Neural cell (in vitro differentiated cells): Measurements from ENCODE around the gene SPCS3. TPM values are rescaled to one million over a fixed set of nuclear protein-coding genes. Genes with fewer than 3 reads are reported as not detected.
"Not testable (repeated sequence)": the region's sequence is repeated elsewhere in the genome, so short reads cannot be mapped to it uniquely, and the experiment has no call there.

ENCODE experiments used
- H2AFZ ChIP-seq: fragments of 200-600, 300-800 bp; sonication (generic), shearing (Covaris generic); 2 replicates; pipeline ENCODE4 v1.6.0; 2014; ENCODE audit warnings: low read depth, mild to moderate bottlenecking, antibody characterized with exemption, low read length, moderate library complexity
- H3F3A ChIP-seq: fragments of 200-600 bp; shearing (Covaris generic); 2 replicates; pipeline ENCODE4 v1.6.1; 2016; ENCODE audit warnings: mild to moderate bottlenecking, moderate library complexity, mixed read lengths, antibody characterized with exemption, low read length; ENCODE audit not compliant: insufficient read depth, poor library complexity, severe bottlenecking
- H3K27ac ChIP-seq: fragments of 200-600, 300-800 bp; sonication (generic), shearing (Covaris generic); 2 replicates; pipeline ENCODE4 v1.5.1; 2014; ENCODE audit warnings: mild to moderate bottlenecking, low read length, moderate library complexity
- H3K27me3 ChIP-seq: fragments of 300-800, 200-600 bp; sonication (generic), shearing (Covaris generic); 2 replicates; pipeline ENCODE4 v1.6.0; 2014; ENCODE audit warnings: mild to moderate bottlenecking, low read depth, low read length, moderate library complexity; ENCODE audit not compliant: insufficient read depth
- H3K36me3 ChIP-seq: fragments of 300-800, 200-600 bp; sonication (generic), shearing (Covaris generic); 2 replicates; pipeline ENCODE4 v1.5.1; 2014; ENCODE audit warnings: mild to moderate bottlenecking, antibody characterized with exemption, low read length, moderate library complexity; ENCODE audit not compliant: insufficient read depth
- H3K4me2 ChIP-seq: fragments of 300-800, 200-600 bp; sonication (generic), shearing (Covaris generic); 2 replicates; pipeline ENCODE4 v1.6.0; 2014; ENCODE audit warnings: mild to moderate bottlenecking, low read length
- H3K4me3 ChIP-seq: fragments of 300-800, 200-600 bp; sonication (generic), shearing (Covaris generic); 2 replicates; pipeline ENCODE4 v1.5.1; 2014; ENCODE audit warnings: mild to moderate bottlenecking, low read length, moderate library complexity
- H3K79me2 ChIP-seq: fragments of 200-600 bp; shearing (Covaris generic); replicated peaks from 2 replicates; pipeline ENCODE4 v1.6.0; 2014; ENCODE audit warnings: mild to moderate bottlenecking, low read length, moderate library complexity; ENCODE audit not compliant: insufficient read depth
- H3K9ac ChIP-seq: fragments of 300-800, 200-600 bp; sonication (generic), shearing (Covaris generic); 2 replicates; pipeline ENCODE4 v1.6.1; 2016; ENCODE audit warnings: mild to moderate bottlenecking, low read length, mixed read lengths
- H3K9me2 ChIP-seq: fragments of 200-600 bp; shearing (Covaris generic); 2 replicates; pipeline ENCODE4 v1.6.1; 2016; ENCODE audit warnings: mild to moderate bottlenecking, low read length, mixed read lengths; ENCODE audit not compliant: insufficient read depth
- H3K9me3 ChIP-seq: fragments of 200-600, 300-800 bp; sonication (generic), shearing (Covaris generic); 2 replicates; pipeline ENCODE4 v1.6.1; 2016; ENCODE audit warnings: mild to moderate bottlenecking, mixed run types, low read length, moderate library complexity, mixed read lengths
- H4K20me1 ChIP-seq: fragments of 200-600 bp; shearing (Covaris generic); 2 replicates; pipeline ENCODE4 v1.6.1; 2016; ENCODE audit warnings: mild to moderate bottlenecking, mixed run types; ENCODE audit not compliant: insufficient read depth
- CTCF ChIP-seq: fragments of 450-650 bp; IDR thresholded peaks from 2 replicates; pipeline ENCODE4 v1.5.1; 2014; ENCODE audit warnings: antibody characterized with exemption, mild to moderate bottlenecking, moderate library complexity; ENCODE audit not compliant: poor library complexity, severe bottlenecking
- EP300 ChIP-seq: fragments of 450-650 bp; conservative IDR thresholded peaks from 2 replicates; pipeline ENCODE4 v1.6.1; 2014; ENCODE audit warnings: antibody characterized with exemption, mild to moderate bottlenecking, moderate library complexity; ENCODE audit not compliant: poor library complexity, severe bottlenecking
- EZH2 ChIP-seq: fragments of 200-600, 300-800 bp; shearing (Covaris generic), sonication (generic); IDR thresholded peaks from 2 replicates; pipeline ENCODE4 v1.6.1; 2014; ENCODE audit warnings: antibody characterized with exemption, low read length, borderline replicate concordance, mild to moderate bottlenecking; ENCODE audit not compliant: insufficient read depth, poor library complexity, severe bottlenecking
- MXI1 ChIP-seq: fragments of 450-650 bp; conservative IDR thresholded peaks from 2 replicates; pipeline ENCODE4 v1.6.1; 2014; ENCODE audit warnings: antibody characterized with exemption, mild to moderate bottlenecking; ENCODE audit not compliant: poor library complexity, severe bottlenecking
- POLR2AphosphoS5 ChIP-seq: IDR thresholded peaks from 2 replicates; pipeline ENCODE4 v1.6.1; 2012
- RAD21 ChIP-seq: fragments of 450-650 bp; conservative IDR thresholded peaks from 2 replicates; pipeline ENCODE4 v1.6.1; 2014; ENCODE audit warnings: antibody characterized with exemption, mild to moderate bottlenecking, moderate library complexity
- REST ChIP-seq: IDR thresholded peaks from 2 replicates; pipeline ENCODE4 v1.6.1; 2012; ENCODE audit warnings: borderline replicate concordance
- SMC3 ChIP-seq: fragments of 450-650 bp; conservative IDR thresholded peaks from 2 replicates; pipeline ENCODE4 v1.6.1; 2014; ENCODE audit warnings: antibody characterized with exemption, mild to moderate bottlenecking, moderate library complexity; ENCODE audit not compliant: poor library complexity
- TAF1 ChIP-seq: IDR thresholded peaks from 2 replicates; pipeline ENCODE4 v1.6.1; 2012; ENCODE audit warnings: low read depth
- polyA plus RNA-seq: library from polyadenylated mRNA; depleted of rRNA; stranded (reverse); fragments of >200 nt; gene quantifications from 2 replicates; pipeline ENCODE4 v1.2.3, GENCODE V29; 2014

The SPCS3 gene
- polyA plus RNA-seq, 1 donor from 2014 or later: 104 TPM

GRCh38 chr4:176276710-176277109 lies 43.1 kb upstream of the SPCS3 start:
- H3K4me3 ChIP-seq: no peak overlapping the region
- H4K20me1 ChIP-seq: no peaks in the 10 kb centered on the region
- no peaks in the 10 kb centered on the region for H3F3A ChIP-seq
- H3K4me2 ChIP-seq: no peak overlapping the region
- no peaks in the 10 kb centered on the region for H3K36me3 ChIP-seq
- TF ChIP-seq MXI1 (no peak), RAD21 (no peak), SMC3 (no peak), CTCF (no peak), REST (no peak), TAF1 (no peak), EP300 (no peak), POLR2AphosphoS5 (no peak), EZH2 (no peak)
- no peak overlapping the region for H2AFZ ChIP-seq
- no peak overlapping the region for H3K27ac ChIP-seq
- no peaks in the 10 kb centered on the region for H3K9me2 ChIP-seq
- no peaks in the 10 kb centered on the region for H3K27me3 ChIP-seq
- H3K9me3 ChIP-seq: no peaks in the 10 kb centered on the region
- H3K79me2 ChIP-seq: no peaks in the 10 kb centered on the region
- no peak overlapping the region for H3K9ac ChIP-seq

GRCh38 chr4:176277162-176277904 lies 42.4 kb upstream of the SPCS3 start:
- H3K4me2 ChIP-seq: no peak overlapping the region
- TF ChIP-seq CTCF: no peak
- TF ChIP-seq MXI1: no peak
- TF ChIP-seq POLR2AphosphoS5: no peak
- TF ChIP-seq TAF1: no peak
- peak; percentile 26 for TF ChIP-seq RAD21
- TF ChIP-seq REST: no peak
- TF ChIP-seq SMC3: peak; percentile 32
- no peak for TF ChIP-seq EP300
- no peak for TF ChIP-seq EZH2
- H3K27ac ChIP-seq: no peak overlapping the region
- no peaks in the 10 kb centered on the region for H4K20me1 ChIP-seq
- no peak overlapping the region for H2AFZ ChIP-seq
- no peaks in the 10 kb centered on the region for H3K9me2 ChIP-seq
- no peaks in the 10 kb centered on the region for H3K27me3 ChIP-seq
- H3K4me3 ChIP-seq: no peak overlapping the region
- no peaks in the 10 kb centered on the region for H3K9me3 ChIP-seq
- no peak overlapping the region for H3K9ac ChIP-seq
- H3K36me3 ChIP-seq: no peaks in the 10 kb centered on the region
- H3K79me2 ChIP-seq: no peaks in the 10 kb centered on the region
- no peaks in the 10 kb centered on the region for H3F3A ChIP-seq

GRCh38 chr4:176279560-176279959 lies 40.2 kb upstream of the SPCS3 start:
- H3K9ac ChIP-seq, H3K4me2 ChIP-seq, H3K79me2 ChIP-seq, H3F3A ChIP-seq, H2AFZ ChIP-seq, H3K4me3 ChIP-seq, H4K20me1 ChIP-seq, H3K9me2 ChIP-seq, H3K27ac ChIP-seq, H3K27me3 ChIP-seq, H3K36me3 ChIP-seq, H3K9me3 ChIP-seq: not testable (repeated sequence)
